GM23338 (cell line): Measurements from ENCODE around the gene CRYAA. TPM values are rescaled to one million over a fixed set of nuclear protein-coding genes. Genes with fewer than 3 reads are reported as not detected.

Source experiments
- ATAC-seq: fragments of 200-7000 bp; cut with Tn5 transposase; 3 replicates; pipeline ENCODE4 v1.9.1; 2020
- DNase-seq: peaks from one replicate; pipeline ENCODE4 v3.0.0-alpha.2; 2015; ENCODE audit warnings: low spot score
- H2AFZ ChIP-seq: fragments of 200-600 bp; sonication (generic); 2 replicates; pipeline ENCODE4 v1.8.0; 2016; ENCODE audit warnings: antibody characterized with exemption, mild to moderate bottlenecking, moderate library complexity
- H3F3A ChIP-seq: fragments of 200-600 bp; sonication (generic); replicated peaks from 2 replicates; pipeline ENCODE4 v1.8.0; 2017; ENCODE audit warnings: antibody characterized with exemption, mixed run types, low read depth
- H3K27ac ChIP-seq: fragments of 200-600 bp; sonication (generic); 2 replicates; pipeline ENCODE4 v1.6.1; 2016; ENCODE audit warnings: low read depth
- H3K27me3 ChIP-seq: fragments of 200-600 bp; sonication (generic); 2 replicates; pipeline ENCODE4 v1.8.0; 2016; ENCODE audit warnings: mild to moderate bottlenecking, mixed run types, moderate library complexity; ENCODE audit not compliant: insufficient read depth
- H3K36me3 ChIP-seq: fragments of 200-600 bp; sonication (generic); 2 replicates; pipeline ENCODE4 v1.8.0; 2016; ENCODE audit warnings: mild to moderate bottlenecking; ENCODE audit not compliant: insufficient read depth
- H3K4me1 ChIP-seq: fragments of 200-600 bp; sonication (generic); 2 replicates; pipeline ENCODE4 v1.8.0; 2016; ENCODE audit warnings: mild to moderate bottlenecking, moderate library complexity; ENCODE audit not compliant: insufficient read depth
- H3K4me2 ChIP-seq: fragments of 200-600 bp; sonication (generic); 2 replicates; pipeline ENCODE4 v1.7.1; 2017; ENCODE audit warnings: mixed run types
- H3K4me3 ChIP-seq: fragments of 200-600 bp; sonication (generic); 2 replicates; pipeline ENCODE4 v1.6.1; 2016; ENCODE audit warnings: mixed run types
- H3K79me2 ChIP-seq: fragments of 200-600 bp; sonication (generic); replicated peaks from 2 replicates; pipeline ENCODE4 v1.8.0; 2017; ENCODE audit warnings: mild to moderate bottlenecking; ENCODE audit not compliant: insufficient read depth
- H3K9me2 ChIP-seq: fragments of 200-600 bp; sonication (generic); 2 replicates; pipeline ENCODE4 v1.8.0; 2017; ENCODE audit not compliant: insufficient read depth
- H4K20me1 ChIP-seq: fragments of 200-600 bp; sonication (generic); replicated peaks from 2 replicates; pipeline ENCODE4 v1.8.0; 2017; ENCODE audit warnings: mild to moderate bottlenecking; ENCODE audit not compliant: insufficient read depth
- H3K27ac Mint-ChIP-seq: 2 replicates; pipeline ENCODE4 v1.8.0; 2020; ENCODE audit warnings: inconsistent platforms, mild to moderate bottlenecking, moderate library complexity, mixed read lengths
- H3K27me3 Mint-ChIP-seq: 3 replicates; pipeline ENCODE4 v1.8.0; 2022; ENCODE audit warnings: low read depth, mild to moderate bottlenecking, moderate library complexity, mixed read lengths, inconsistent platforms; ENCODE audit not compliant: insufficient read depth, poor library complexity
- H3K36me3 Mint-ChIP-seq: 3 replicates; pipeline ENCODE4 v1.8.0; 2021; ENCODE audit warnings: low read depth, mild to moderate bottlenecking, inconsistent platforms, moderate library complexity, mixed read lengths
- H3K4me1 Mint-ChIP-seq: 3 replicates; pipeline ENCODE4 v1.8.0; 2020; ENCODE audit warnings: mild to moderate bottlenecking, inconsistent platforms, mixed read lengths
- H3K4me3 Mint-ChIP-seq: 3 replicates; pipeline ENCODE4 v1.8.0; 2021; ENCODE audit warnings: moderate library complexity, mild to moderate bottlenecking, inconsistent platforms, mixed read lengths
- H3K9me3 Mint-ChIP-seq: 3 replicates; pipeline ENCODE4 v1.8.0; 2020; ENCODE audit warnings: moderate library complexity, mild to moderate bottlenecking, inconsistent platforms, mixed read lengths
- CREB1 ChIP-seq: fragments of 250-450 bp; sonication (Bioruptor Pico); IDR thresholded peaks from 2 replicates; pipeline ENCODE4 v1.5.0; 2020; ENCODE audit warnings: low read depth, mild to moderate bottlenecking, moderate library complexity
- JUNB ChIP-seq: IDR thresholded peaks from one replicate; pipeline ENCODE4 v1.6.1; 2016; ENCODE audit warnings: antibody characterized with exemption; ENCODE audit not compliant: unreplicated experiment
- NANOG ChIP-seq: IDR thresholded peaks from 2 replicates; pipeline ENCODE4 v1.6.1; 2016; ENCODE audit warnings: antibody characterized with exemption, borderline replicate concordance
- POLR2AphosphoS5 ChIP-seq: IDR thresholded peaks from 2 replicates; pipeline ENCODE4 v1.6.1; 2016; ENCODE audit warnings: antibody characterized with exemption, low read depth
- REST ChIP-seq: IDR thresholded peaks from one replicate; pipeline ENCODE4 v1.6.1; 2018; ENCODE audit warnings: antibody characterized with exemption; ENCODE audit not compliant: unreplicated experiment
- STAT1 ChIP-seq: IDR thresholded peaks from one replicate; pipeline ENCODE4 v1.6.1; 2016; ENCODE audit warnings: antibody characterized with exemption; ENCODE audit not compliant: unreplicated experiment
- ZNF114 ChIP-seq: fragments of 250-450 bp; sonication (Bioruptor Pico); IDR thresholded peaks from 2 replicates; pipeline ENCODE4 v1.5.0; 2020; ENCODE audit warnings: mild to moderate bottlenecking, moderate library complexity
- ZNF331 ChIP-seq: fragments of 250-450 bp; sonication (Bioruptor Pico); IDR thresholded peaks from 2 replicates; pipeline ENCODE4 v1.5.0; 2020; ENCODE audit warnings: low read depth, mild to moderate bottlenecking, moderate library complexity
- ZNF462 ChIP-seq: fragments of 250-450 bp; sonication (Bioruptor Pico); IDR thresholded peaks from 2 replicates; pipeline ENCODE4 v1.5.0; 2020; ENCODE audit warnings: mild to moderate bottlenecking, moderate library complexity
- polyA plus RNA-seq: library from polyadenylated mRNA; unstranded; fragments of >200 nt; fragmentation: Nextera tagmentation; extraction: Ambion mirVana; gene quantifications from 2 replicates; pipeline ENCODE4 v1.2.1, GENCODE V29; 2016
- total RNA-seq: library from RNA; depleted of rRNA; stranded (reverse); fragments of >200 nt; shearing (Covaris generic); gene quantifications from 2 replicates; pipeline ENCODE4 v1.2.3, GENCODE V29; 2014

CRYAA gene
- total and polyA plus RNA-seq, 2 experiments from 2014 or later = not detected

DNA sequence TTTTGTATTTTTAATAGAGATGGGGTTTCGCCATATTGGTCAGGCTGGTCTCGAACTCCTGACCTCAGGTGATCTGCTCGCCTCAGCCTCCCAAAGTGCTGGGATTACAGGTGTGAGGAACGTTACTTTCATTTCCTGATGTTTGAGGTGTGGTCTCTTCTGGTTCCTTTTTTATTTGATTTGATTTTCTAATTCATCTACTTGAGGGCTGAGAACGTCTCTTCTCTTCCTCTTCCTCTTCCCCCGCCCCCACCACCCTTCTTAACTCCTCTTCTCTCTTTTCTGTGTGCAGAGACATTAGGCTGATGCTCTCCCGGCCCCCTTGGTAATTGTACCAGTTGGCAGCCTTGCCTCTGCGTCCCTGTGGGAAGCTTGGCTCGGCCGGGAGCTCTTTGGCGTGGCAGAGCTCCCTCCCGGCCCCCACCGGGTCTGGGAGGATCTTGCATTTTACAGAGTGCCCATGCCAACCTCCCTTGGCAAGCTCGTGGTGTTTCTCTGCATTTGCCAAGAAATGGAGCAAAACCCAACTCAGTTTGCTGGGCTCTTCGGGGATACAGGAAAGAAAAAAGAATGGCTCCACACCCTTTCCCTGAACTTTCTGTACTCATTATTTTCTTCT, 19.9 kb downstream of the CRYAA start (continued):
- TF ChIP-seq REST = no peak

DNA sequence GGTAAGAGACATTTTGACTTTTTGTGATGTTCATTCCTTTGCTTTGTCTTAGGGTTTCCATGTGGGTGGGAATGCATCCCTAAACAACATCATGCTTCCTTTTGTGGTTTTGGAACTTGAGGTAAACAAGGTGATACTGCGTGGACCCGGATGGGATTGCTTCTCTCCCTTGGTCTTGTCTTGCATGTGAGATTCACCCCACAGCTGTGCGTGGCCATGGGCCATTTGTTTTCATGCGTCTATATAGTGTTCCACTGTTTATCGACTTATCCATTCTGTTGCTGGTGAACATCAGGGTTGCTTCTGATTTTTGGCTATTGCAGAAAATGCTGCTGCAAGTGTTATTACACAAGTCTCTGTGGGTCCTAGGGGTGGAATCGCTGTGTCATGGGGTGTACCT, 21.1 kb downstream of the CRYAA start:
- no peak overlapping the region for H3K27ac Mint-ChIP-seq
- no peak overlapping the region for H3K27ac ChIP-seq
- peaks cover 13% of the 10 kb centered on the region for H3K27me3 Mint-ChIP-seq
- H3K36me3 Mint-ChIP-seq = no peaks in the 10 kb centered on the region; the same call in 2 of the 3 replicates
- no peaks in the 10 kb centered on the region for H4K20me1 ChIP-seq
- H3K9me2 ChIP-seq = no peaks in the 10 kb centered on the region
- H3F3A ChIP-seq = no peaks in the 10 kb centered on the region
- H3K4me2 ChIP-seq = no peak overlapping the region
- DNase-seq (no peak), ATAC-seq (no peak)
- no peak overlapping the region for H3K4me3 ChIP-seq
- no peaks in the 10 kb centered on the region for H3K36me3 ChIP-seq
- no peaks in the 10 kb centered on the region for H3K27me3 ChIP-seq
- H3K4me1 Mint-ChIP-seq = peaks cover 6% of the 10 kb centered on the region
- no peaks in the 10 kb centered on the region for H3K4me1 ChIP-seq
- H3K4me3 Mint-ChIP-seq = no peak overlapping the region
- H3K79me2 ChIP-seq = no peaks in the 10 kb centered on the region
- peaks cover 8% of the 10 kb centered on the region for H3K9me3 Mint-ChIP-seq
- no peak for TF ChIP-seq STAT1
- no peak for TF ChIP-seq REST
- no peak for TF ChIP-seq NANOG
- no peak for TF ChIP-seq CREB1 (CRISPR knock-in tag)
- no peak for TF ChIP-seq ZNF331 (CRISPR knock-in tag)
- TF ChIP-seq ZNF114 = no peak
- no peak for TF ChIP-seq ZNF462
- TF ChIP-seq POLR2AphosphoS5 = no peak
- TF ChIP-seq JUNB = no peak
- H2AFZ ChIP-seq = peak overlapping the region; percentile 81
